Measurements from ENCODE around the gene PGF.

The PGF gene

DNA sequence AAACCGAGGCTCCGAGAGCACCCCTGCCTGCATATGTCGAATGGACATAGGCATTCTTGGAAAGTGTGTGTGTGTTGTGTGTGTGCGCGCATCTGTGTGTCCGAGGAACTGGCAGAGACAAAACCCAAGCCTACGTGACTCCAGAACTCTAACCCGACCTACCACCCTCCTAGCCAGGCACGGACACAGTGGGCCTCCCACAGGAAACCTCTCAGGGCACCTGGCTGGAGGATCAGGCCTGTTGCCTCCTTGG is 556 bp upstream of the PGF start (continued):
- TF ChIP-seq, protein P1, sequence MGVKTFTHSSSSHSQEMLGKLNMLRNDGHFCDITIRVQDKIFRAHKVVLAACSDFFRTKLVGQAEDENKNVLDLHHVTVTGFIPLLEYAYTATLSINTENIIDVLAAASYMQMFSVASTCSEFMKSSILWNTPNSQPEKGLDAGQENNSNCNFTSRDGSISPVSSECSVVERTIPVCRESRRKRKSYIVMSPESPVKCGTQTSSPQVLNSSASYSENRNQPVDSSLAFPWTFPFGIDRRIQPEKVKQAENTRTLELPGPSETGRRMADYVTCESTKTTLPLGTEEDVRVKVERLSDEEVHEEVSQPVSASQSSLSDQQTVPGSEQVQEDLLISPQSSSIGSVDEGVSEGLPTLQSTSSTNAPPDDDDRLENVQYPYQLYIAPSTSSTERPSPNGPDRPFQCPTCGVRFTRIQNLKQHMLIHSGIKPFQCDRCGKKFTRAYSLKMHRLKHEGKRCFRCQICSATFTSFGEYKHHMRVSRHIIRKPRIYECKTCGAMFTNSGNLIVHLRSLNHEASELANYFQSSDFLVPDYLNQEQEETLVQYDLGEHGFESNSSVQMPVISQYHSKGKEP (tag by site-specific recombination; IDR thresholded peaks at IDR 0.05): no peak
- TF ChIP-seq ZNF768 (tag by site-specific recombination; IDR thresholded peaks at IDR 0.05) (no peak), ZNF174 (tag by site-specific recombination; IDR thresholded peaks at IDR 0.05) (no peak), SP2 (tag by site-specific recombination; IDR thresholded peaks at IDR 0.05) (no peak), ZNF266 (tag by site-specific recombination; IDR thresholded peaks at IDR 0.05; ENCODE audit: low read depth) (no peak)
- TF ChIP-seq, protein P2, sequence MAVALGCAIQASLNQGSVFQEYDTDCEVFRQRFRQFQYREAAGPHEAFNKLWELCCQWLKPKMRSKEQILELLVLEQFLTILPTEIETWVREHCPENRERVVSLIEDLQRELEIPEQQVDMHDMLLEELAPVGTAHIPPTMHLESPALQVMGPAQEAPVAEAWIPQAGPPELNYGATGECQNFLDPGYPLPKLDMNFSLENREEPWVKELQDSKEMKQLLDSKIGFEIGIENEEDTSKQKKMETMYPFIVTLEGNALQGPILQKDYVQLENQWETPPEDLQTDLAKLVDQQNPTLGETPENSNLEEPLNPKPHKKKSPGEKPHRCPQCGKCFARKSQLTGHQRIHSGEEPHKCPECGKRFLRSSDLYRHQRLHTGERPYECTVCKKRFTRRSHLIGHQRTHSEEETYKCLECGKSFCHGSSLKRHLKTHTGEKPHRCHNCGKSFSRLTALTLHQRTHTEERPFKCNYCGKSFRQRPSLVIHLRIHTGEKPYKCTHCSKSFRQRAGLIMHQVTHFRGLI (tag by site-specific recombination; IDR thresholded peaks at IDR 0.05): no peak
- TF ChIP-seq, protein P3, sequence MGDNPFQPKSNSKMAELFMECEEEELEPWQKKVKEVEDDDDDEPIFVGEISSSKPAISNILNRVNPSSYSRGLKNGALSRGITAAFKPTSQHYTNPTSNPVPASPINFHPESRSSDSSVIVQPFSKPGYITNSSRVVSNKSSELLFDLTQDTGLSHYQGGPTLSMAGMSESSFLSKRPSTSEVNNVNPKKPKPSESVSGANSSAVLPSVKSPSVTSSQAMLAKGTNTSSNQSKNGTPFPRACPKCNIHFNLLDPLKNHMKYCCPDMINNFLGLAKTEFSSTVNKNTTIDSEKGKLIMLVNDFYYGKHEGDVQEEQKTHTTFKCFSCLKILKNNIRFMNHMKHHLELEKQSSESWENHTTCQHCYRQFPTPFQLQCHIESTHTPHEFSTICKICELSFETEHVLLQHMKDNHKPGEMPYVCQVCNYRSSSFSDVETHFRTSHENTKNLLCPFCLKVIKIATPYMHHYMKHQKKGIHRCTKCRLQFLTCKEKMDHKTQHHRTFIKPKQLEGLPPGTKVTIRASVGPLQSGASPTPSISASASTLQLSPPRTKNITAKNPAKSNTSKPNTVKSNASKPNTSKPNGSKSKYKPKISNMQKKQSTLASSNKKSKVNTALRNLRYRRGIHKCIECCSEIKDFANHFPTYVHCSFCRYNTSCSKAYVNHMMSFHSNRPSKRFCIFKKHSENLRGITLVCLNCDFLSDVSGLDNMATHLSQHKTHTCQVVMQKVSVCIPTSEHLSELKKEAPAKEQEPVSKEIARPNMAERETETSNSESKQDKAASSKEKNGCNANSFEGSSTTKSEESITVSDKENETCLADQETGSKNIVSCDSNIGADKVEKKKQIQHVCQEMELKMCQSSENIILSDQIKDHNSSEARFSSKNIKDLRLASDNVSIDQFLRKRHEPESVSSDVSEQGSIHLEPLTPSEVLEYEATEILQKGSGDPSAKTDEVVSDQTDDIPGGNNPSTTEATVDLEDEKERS (tag by site-specific recombination; IDR thresholded peaks at IDR 0.05): no peak

DNA sequence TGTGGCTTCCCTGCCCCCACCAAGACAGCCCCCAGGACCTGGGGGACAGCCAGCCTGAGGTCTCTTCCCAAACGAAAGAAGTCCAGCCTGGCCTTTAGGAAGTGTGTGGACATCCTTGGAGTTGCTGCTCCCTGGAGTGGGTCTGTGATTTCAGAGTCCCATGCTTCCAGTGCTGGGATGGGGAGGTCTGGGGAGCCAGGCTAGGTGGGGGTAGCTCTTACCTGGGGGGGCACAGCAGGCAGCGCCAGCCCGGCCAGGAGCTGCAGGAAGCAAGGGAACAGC is 509 bp downstream of the PGF start:
- POLR2A ChIA-PET: interaction anchor here (1.0 to 1.6 kb wide), 6 partner anchors 10 to 114 kb away, joined by 3 to 6 read pairs (median 4); partner anchors contain the start of genes ACYP1, EIF2B2 and ZC2HC1C
- no peaks in the 10 kb centered on the region for H3K9me3 ChIP-seq (ENCODE audit: control insufficient read depth, insufficient read depth, low read depth, low read length)
- CTCF ChIA-PET: interaction anchor here (1.0 to 3.0 kb wide), 4 partner anchors 9 to 134 kb away, joined by 4 to 15 read pairs (median 8); no protein-coding TSS in a partner anchor
- TF ChIP-seq, protein P4, sequence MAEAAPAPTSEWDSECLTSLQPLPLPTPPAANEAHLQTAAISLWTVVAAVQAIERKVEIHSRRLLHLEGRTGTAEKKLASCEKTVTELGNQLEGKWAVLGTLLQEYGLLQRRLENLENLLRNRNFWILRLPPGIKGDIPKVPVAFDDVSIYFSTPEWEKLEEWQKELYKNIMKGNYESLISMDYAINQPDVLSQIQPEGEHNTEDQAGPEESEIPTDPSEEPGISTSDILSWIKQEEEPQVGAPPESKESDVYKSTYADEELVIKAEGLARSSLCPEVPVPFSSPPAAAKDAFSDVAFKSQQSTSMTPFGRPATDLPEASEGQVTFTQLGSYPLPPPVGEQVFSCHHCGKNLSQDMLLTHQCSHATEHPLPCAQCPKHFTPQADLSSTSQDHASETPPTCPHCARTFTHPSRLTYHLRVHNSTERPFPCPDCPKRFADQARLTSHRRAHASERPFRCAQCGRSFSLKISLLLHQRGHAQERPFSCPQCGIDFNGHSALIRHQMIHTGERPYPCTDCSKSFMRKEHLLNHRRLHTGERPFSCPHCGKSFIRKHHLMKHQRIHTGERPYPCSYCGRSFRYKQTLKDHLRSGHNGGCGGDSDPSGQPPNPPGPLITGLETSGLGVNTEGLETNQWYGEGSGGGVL (tag by site-specific recombination; IDR thresholded peaks at IDR 0.05): peak; percentile 82
- no peak for TF ChIP-seq BCL11B (tag by site-specific recombination; IDR thresholded peaks at IDR 0.05; ENCODE audit: low read depth)
- no peak for TF ChIP-seq ZBTB17 (tag by site-specific recombination; IDR thresholded peaks at IDR 0.05)
- TF ChIP-seq, protein P5, sequence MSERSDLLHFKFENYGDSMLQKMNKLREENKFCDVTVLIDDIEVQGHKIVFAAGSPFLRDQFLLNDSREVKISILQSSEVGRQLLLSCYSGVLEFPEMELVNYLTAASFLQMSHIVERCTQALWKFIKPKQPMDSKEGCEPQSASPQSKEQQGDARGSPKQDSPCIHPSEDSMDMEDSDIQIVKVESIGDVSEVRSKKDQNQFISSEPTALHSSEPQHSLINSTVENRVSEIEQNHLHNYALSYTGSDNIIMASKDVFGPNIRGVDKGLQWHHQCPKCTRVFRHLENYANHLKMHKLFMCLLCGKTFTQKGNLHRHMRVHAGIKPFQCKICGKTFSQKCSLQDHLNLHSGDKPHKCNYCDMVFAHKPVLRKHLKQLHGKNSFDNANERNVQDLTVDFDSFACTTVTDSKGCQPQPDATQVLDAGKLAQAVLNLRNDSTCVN (tag by site-specific recombination; optimal IDR thresholded peaks at IDR 0.05): no peak
- TF ChIP-seq, protein P6, sequence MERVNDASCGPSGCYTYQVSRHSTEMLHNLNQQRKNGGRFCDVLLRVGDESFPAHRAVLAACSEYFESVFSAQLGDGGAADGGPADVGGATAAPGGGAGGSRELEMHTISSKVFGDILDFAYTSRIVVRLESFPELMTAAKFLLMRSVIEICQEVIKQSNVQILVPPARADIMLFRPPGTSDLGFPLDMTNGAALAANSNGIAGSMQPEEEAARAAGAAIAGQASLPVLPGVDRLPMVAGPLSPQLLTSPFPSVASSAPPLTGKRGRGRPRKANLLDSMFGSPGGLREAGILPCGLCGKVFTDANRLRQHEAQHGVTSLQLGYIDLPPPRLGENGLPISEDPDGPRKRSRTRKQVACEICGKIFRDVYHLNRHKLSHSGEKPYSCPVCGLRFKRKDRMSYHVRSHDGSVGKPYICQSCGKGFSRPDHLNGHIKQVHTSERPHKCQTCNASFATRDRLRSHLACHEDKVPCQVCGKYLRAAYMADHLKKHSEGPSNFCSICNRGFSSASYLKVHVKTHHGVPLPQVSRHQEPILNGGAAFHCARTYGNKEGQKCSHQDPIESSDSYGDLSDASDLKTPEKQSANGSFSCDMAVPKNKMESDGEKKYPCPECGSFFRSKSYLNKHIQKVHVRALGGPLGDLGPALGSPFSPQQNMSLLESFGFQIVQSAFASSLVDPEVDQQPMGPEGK (tag by site-specific recombination; IDR thresholded peaks at IDR 0.05): peak; percentile 71
- TF ChIP-seq ZNF654 (tag by site-specific recombination; IDR thresholded peaks at IDR 0.05; ENCODE audit: low read depth): no peak
- TF ChIP-seq ZNF341 (tag by site-specific recombination; IDR thresholded peaks at IDR 0.05; ENCODE audit: low read depth): peak; percentile 65
- peaks cover 24% of the 10 kb centered on the region for H3K4me1 ChIP-seq (ENCODE audit: control insufficient read depth, insufficient read depth, low read length)
- H3K36me3 ChIP-seq (ENCODE audit: control insufficient read depth in 2 of 2, insufficient read depth in 1 of 2, low read length in 2 of 2): peaks cover 0 to 29% of the 10 kb centered on the region in 2 experiments; a peak in 1 of 3 replicates
- peak overlapping the region; percentile 29 for H3K4me3 ChIP-seq (ENCODE audit: low read depth, low read length)
- no peak overlapping the region; the same call in 1 of the 2 replicates for H3K27ac ChIP-seq (ENCODE audit: extremely low read depth, low read depth, low read length)
